CD14-positive monocyte (primary cell): ENCODE data around the gene ARHGEF3. TPM values are rescaled to one million over a fixed set of nuclear protein-coding genes. Genes with fewer than 3 reads are reported as not detected.
A peak's percentile ranks its signal among the peaks of the same experiment; 100 is the strongest.

Experiments used
- DNase-seq, 3 donors: peaks; one replicate each; pipeline ENCODE4 v3.0.0-alpha.2; 2011 to 2022
- H2AFZ ChIP-seq: 2 replicates; pipeline ENCODE4 v1.6.0; 2012; ENCODE audit warnings: mild to moderate bottlenecking, low read depth, low read length, inconsistent platforms; ENCODE audit not compliant: insufficient read depth, poor library complexity, severe bottlenecking
- H3K27ac ChIP-seq, 2 donors: 1 replicate in 1 of 2; 2 replicates in 1 of 2; pipeline ENCODE4 v1.5.1; 2012 to 2013; ENCODE audit warnings: low read length in 2 of 2, control low read depth in 1 of 2, inconsistent platforms in 1 of 2, low read depth in 1 of 2, mild to moderate bottlenecking in 1 of 2
- H3K27me3 ChIP-seq, 2 donors: one replicate each; pipeline versions ENCODE4 v1.6.0 to v1.6.1; 2011 to 2013; ENCODE audit warnings: low read length in 2 of 2; ENCODE audit not compliant: control insufficient read depth in 2 of 2, insufficient read depth in 2 of 2
- H3K36me3 ChIP-seq, 2 donors: replicated peaks in 1 of 2; 1 replicate in 1 of 2; 2 replicates in 1 of 2; pipeline versions ENCODE4 v1.5.1 to v1.6.1; 2012 to 2013; ENCODE audit warnings: low read length in 2 of 2, control low read depth in 1 of 2, inconsistent platforms in 1 of 2, mild to moderate bottlenecking in 1 of 2; ENCODE audit not compliant: insufficient read depth in 2 of 2, control insufficient read depth in 1 of 2
- H3K4me1 ChIP-seq, 2 donors: 1 replicate in 1 of 2; 2 replicates in 1 of 2; pipeline versions ENCODE4 v1.5.1 to v1.6.1; 2012 to 2013; ENCODE audit warnings: low read length in 2 of 2, control low read depth in 1 of 2, inconsistent platforms in 1 of 2, mild to moderate bottlenecking in 1 of 2, moderate library complexity in 1 of 2; ENCODE audit not compliant: insufficient read depth in 2 of 2, control insufficient read depth in 1 of 2
- H3K4me2 ChIP-seq: replicated peaks from 2 replicates; pipeline ENCODE3; 2012; ENCODE audit warnings: low read length, moderate library complexity, mild to moderate bottlenecking; ENCODE audit not compliant: poor library complexity, severe bottlenecking; ENCODE audit errors: extremely low read depth
- H3K4me3 ChIP-seq, 3 experiments: fragments of 200-600 bp in 1 of 3; sonication (generic) in 1 of 3; replicated peaks in 1 of 3; 1 replicate in 2 of 3; 2 replicates in 1 of 3; pipeline ENCODE4 v1.5.1; 2011 to 2013; ENCODE audit warnings: low read length in 3 of 3, mild to moderate bottlenecking in 3 of 3, control low read depth in 2 of 3, low read depth in 2 of 3, inconsistent platforms in 1 of 3, moderate library complexity in 1 of 3
- H3K79me2 ChIP-seq: 2 replicates; pipeline ENCODE4 v1.6.0; 2012; ENCODE audit warnings: mild to moderate bottlenecking, control low read depth, inconsistent platforms, low read length, moderate library complexity; ENCODE audit not compliant: insufficient read depth
- H3K9ac ChIP-seq: 2 replicates; pipeline ENCODE4 v1.6.0; 2017; ENCODE audit warnings: low read length, mild to moderate bottlenecking; ENCODE audit not compliant: insufficient read depth, poor library complexity, severe bottlenecking
- H3K9me3 ChIP-seq, 2 donors: replicated peaks in 1 of 2; 1 replicate in 1 of 2; 2 replicates in 1 of 2; pipeline versions ENCODE4 v1.5.1 to v1.6.1; 2012 to 2013; ENCODE audit warnings: low read length in 2 of 2, control low read depth in 1 of 2; ENCODE audit not compliant: control insufficient read depth in 1 of 2, insufficient read depth in 1 of 2
- H4K20me1 ChIP-seq: 2 replicates; pipeline ENCODE4 v1.6.0; 2012; ENCODE audit warnings: mild to moderate bottlenecking, low read length, control low read depth, moderate library complexity; ENCODE audit not compliant: insufficient read depth
- H3K27ac Mint-ChIP-seq, 7 donors: one replicate each; pipeline ENCODE4 v1.8.0; 2020; ENCODE audit warnings: mild to moderate bottlenecking in 7 of 7, mixed read lengths in 7 of 7, moderate library complexity in 6 of 7, inconsistent platforms in 2 of 7
- H3K27me3 Mint-ChIP-seq, 3 donors: one replicate each; pipeline ENCODE4 v1.8.0; 2021 to 2022; ENCODE audit warnings: low read depth in 3 of 3, mild to moderate bottlenecking in 3 of 3, mixed read lengths in 3 of 3, moderate library complexity in 3 of 3, inconsistent platforms in 1 of 3
- H3K36me3 Mint-ChIP-seq, 2 donors: one replicate each; pipeline ENCODE4 v1.8.0; 2020; ENCODE audit warnings: mixed read lengths in 2 of 2, inconsistent platforms in 1 of 2, mild to moderate bottlenecking in 1 of 2
- H3K4me1 Mint-ChIP-seq: one replicate; pipeline ENCODE4 v1.8.0; 2020; ENCODE audit warnings: mild to moderate bottlenecking, mixed read lengths
- H3K4me3 Mint-ChIP-seq, 2 donors: one replicate each; pipeline ENCODE4 v1.8.0; 2020; ENCODE audit warnings: mild to moderate bottlenecking in 2 of 2, mixed read lengths in 2 of 2, moderate library complexity in 1 of 2
- H3K9me3 Mint-ChIP-seq, 7 donors: one replicate each; pipeline ENCODE4 v1.8.0; 2020 to 2022; ENCODE audit warnings: mixed read lengths in 7 of 7, mild to moderate bottlenecking in 6 of 7, moderate library complexity in 6 of 7, inconsistent platforms in 2 of 7
- CTCF ChIP-seq: fragments of 200-600 bp; IDR thresholded peaks from one replicate; pipeline ENCODE4 v1.8.0; 2022; ENCODE audit warnings: antibody characterized with exemption, mild to moderate bottlenecking
- WGBS: methylation state at CpG from one replicate; pipeline ENCODE4 v1.1.5; 2013; ENCODE audit warnings: missing lambda C conversion rate; ENCODE audit not compliant: insufficient coverage; 5-methylcytosine and 5-hydroxymethylcytosine counted together
- intact Hi-C, 2 donors: fragments of 100-400 bp; cut with micrococcal nuclease; formaldehyde crosslinking; loops; one replicate each; pipeline versions ENCODE4 v1.15.0 to v1.15.1; 2023
- polyA plus RNA-seq, 3 donors: library from polyadenylated mRNA; depleted of rRNA in 1 of 3; unstranded in 2 of 3; stranded (reverse) in 1 of 3; fragments of 300-500 nt in 2 of 3; fragments of >200 nt in 1 of 3; fragmentation: Illumina TruSeq in 2 of 3; gene quantifications; 1 replicate in 2 of 3; 2 replicates in 1 of 3; pipeline ENCODE4 v1.2.3, GENCODE V29; 2012 to 2021

The ARHGEF3 gene
- polyA plus RNA-seq, 3 donors: 22.6 to 29.5 (median 26.5) TPM

- Mint-ChIP-seq H3K36me3 (peaks cover 0 to 4% of the 10 kb centered on the region in 2 donors), H3K9me3 (peaks cover 0 to 5% (median 2%) of the 10 kb centered on the region in 7 donors), H3K4me3 (no peak overlapping the region), H3K27ac (peak overlapping the region in 1 of 7 donors; percentile 35), H3K4me1 (peaks cover 21% of the 10 kb centered on the region), H3K27me3 (peaks cover 0 to 1% (median 0%) of the 10 kb centered on the region in 3 donors)
- no peaks in the 10 kb centered on the region for H3K79me2 ChIP-seq
- 7% methylated on average over 2 of the region's 5 CpGs for WGBS
- H3K4me3 ChIP-seq: no peak overlapping the region
- no peaks in the 10 kb centered on the region for H3K27me3 ChIP-seq
- H2AFZ ChIP-seq: no peak overlapping the region
- no peaks in the 10 kb centered on the region for H3K36me3 ChIP-seq
- peaks cover 0 to 8% of the 10 kb centered on the region in 2 donors for H3K4me1 ChIP-seq
- intact Hi-C loops: loop anchor here (2.0 to 10.0 kb wide), 3 partner anchors 52 to 286 kb away; no protein-coding TSS in a partner anchor
- H3K27ac ChIP-seq: no peak overlapping the region
- DNase-seq: peak; percentile 54 to 73 (median 65)
- H4K20me1 ChIP-seq: no peaks in the 10 kb centered on the region
- H3K9me3 ChIP-seq: peaks cover 0 to 2% of the 10 kb centered on the region in 2 donors
- TF ChIP-seq CTCF: peak; percentile 77
- no peak overlapping the region for H3K4me2 ChIP-seq
- no peak overlapping the region for H3K9ac ChIP-seq
Measured at GRCh38 chr3:56702490-56703315, 99.0 kb downstream of the ARHGEF3 start.

DNA sequence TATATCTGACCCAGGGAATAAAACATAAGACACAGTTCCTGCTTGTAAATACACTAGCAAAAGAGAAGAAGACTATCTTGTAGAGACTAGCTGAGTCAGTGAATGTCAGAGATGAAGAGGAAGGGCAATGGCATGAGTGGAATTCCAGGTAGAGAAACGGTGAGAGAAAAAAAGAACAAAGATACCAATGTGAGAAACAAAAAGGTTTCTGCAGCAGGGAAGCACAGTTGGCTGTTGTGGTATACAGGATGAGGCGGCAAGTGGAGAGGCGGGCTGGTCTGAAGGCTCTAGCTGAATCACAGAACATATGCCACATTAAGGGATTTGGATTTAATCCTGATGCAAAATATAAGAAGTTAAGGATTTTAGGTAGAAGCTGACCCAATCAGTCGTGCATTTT lies 101.6 kb downstream of the ARHGEF3 start:
- intact Hi-C loops: loop anchor here in 1 of 2 donors (2.0 to 10.0 kb wide), 2 partner anchors 55 to 289 kb away; no protein-coding TSS in a partner anchor
- H3K36me3 Mint-ChIP-seq: no peaks in the 10 kb centered on the region
- Histone ChIP-seq H3K4me3 (no peak overlapping the region), H3K9ac (no peak overlapping the region), H3K27ac (no peak overlapping the region), H4K20me1 (no peaks in the 10 kb centered on the region), H3K4me2 (no peak overlapping the region), H3K9me3 (no peaks in the 10 kb centered on the region), H2AFZ (no peak overlapping the region), H3K27me3 (no peaks in the 10 kb centered on the region), H3K79me2 (no peaks in the 10 kb centered on the region), H3K36me3 (no peaks in the 10 kb centered on the region), H3K4me1 (peaks cover 7 to 16% of the 10 kb centered on the region in 2 donors)
- WGBS: 50% methylated on average over 2 of the region's 4 CpGs
- H3K9me3 Mint-ChIP-seq: peaks cover 0 to 1% (median 0%) of the 10 kb centered on the region in 7 donors
- DNase-seq: no peak
- H3K4me3 Mint-ChIP-seq: no peak overlapping the region
- peaks cover 0 to 1% (median 0%) of the 10 kb centered on the region in 3 donors for H3K27me3 Mint-ChIP-seq
- H3K27ac Mint-ChIP-seq: no peak overlapping the region
- peaks cover 33% of the 10 kb centered on the region for H3K4me1 Mint-ChIP-seq
- TF ChIP-seq CTCF: no peak
